ENCODE results near the gene TENT4B. TPM values are rescaled to one million over a fixed set of nuclear protein-coding genes. Genes with fewer than 3 reads are reported as not detected.

The TENT4B gene
- total and polyA plus RNA-seq, 2 experiments from 2014 or later = 7.7 to 14.8 TPM

DNA sequence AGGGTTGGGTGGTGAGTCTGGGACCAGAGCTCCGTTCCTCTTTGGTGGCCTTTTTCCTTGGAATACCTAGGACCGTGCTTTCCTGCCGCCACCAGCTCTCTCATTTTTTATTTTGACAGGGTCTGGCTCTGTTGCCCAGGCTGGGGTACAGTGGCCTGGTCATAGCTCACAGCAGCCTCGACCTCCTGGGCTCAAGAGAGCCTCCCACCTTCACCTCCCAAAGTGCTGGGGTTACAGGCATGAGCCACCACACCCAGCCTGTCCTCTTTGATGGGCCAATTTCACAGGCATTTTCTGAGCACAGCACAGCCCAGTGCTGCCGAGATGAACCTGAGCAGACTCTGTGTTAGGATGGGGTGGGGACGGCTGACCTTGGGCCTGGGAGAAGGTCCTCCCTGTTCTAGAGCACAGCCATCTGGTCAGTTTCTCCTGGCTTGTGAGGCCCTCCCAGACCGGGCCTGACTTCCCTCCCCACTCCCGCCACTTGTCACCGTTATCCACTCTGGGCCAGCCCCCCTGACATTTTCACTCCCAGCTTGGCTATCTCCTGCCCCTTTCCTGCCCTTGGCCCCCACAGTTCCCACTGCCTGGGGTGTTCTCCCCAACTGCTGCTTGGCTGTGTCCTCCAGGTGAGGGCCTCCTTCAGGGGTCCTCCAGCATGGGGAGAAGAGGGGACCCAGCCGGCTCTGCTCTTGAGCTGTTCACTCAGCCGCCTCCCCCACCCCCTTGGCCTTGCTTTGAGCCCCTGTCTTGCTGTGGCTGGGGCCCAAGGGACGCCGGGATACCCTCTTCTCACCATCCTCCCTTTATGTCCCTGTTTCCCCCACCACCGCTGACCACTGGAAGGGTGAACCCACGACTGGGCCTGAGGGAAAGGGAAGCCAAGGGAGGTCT lies 118.3 kb downstream of the TENT4B start:
- Histone ChIP-seq H4K20me1 (ENCODE audit: insufficient read depth, poor library complexity, severe bottlenecking) (no peaks in the 10 kb centered on the region), H3K27ac (no peak overlapping the region), H3K36me3 (replicated peaks; ENCODE audit: insufficient read depth, low read depth) (no peaks in the 10 kb centered on the region), H2AFZ (no peak overlapping the region), H3K9me3 (ENCODE audit: low read depth) (no peaks in the 10 kb centered on the region), H3K27me3 (no peaks in the 10 kb centered on the region), H3K4me3 (no peak overlapping the region), H3K4me1 (ENCODE audit: insufficient read depth) (peaks cover 9% of the 10 kb centered on the region), H3K79me2 (no peaks in the 10 kb centered on the region), H3K4me2 (no peak overlapping the region), H3K9me2 (replicated peaks; ENCODE audit: insufficient read depth) (no peaks in the 10 kb centered on the region)
- TF ChIP-seq EZH2phosphoT487 (IDR thresholded peaks at IDR 0.05; ENCODE audit: low read depth, severe bottlenecking, unreplicated experiment) (no peak), CTCF (IDR thresholded peaks at IDR 0.05; ENCODE audit: poor library complexity) (no peak), EZH2 (IDR thresholded peaks at IDR 0.05; ENCODE audit: borderline replicate concordance) (no peak)
- WGBS (ENCODE audit: low lambda C conversion rate, missing lambda C conversion rate) = 85% methylated on average over 15 of the region's 15 CpGs
- DNase-seq (ENCODE audit: low spot score) = no peak

DNA sequence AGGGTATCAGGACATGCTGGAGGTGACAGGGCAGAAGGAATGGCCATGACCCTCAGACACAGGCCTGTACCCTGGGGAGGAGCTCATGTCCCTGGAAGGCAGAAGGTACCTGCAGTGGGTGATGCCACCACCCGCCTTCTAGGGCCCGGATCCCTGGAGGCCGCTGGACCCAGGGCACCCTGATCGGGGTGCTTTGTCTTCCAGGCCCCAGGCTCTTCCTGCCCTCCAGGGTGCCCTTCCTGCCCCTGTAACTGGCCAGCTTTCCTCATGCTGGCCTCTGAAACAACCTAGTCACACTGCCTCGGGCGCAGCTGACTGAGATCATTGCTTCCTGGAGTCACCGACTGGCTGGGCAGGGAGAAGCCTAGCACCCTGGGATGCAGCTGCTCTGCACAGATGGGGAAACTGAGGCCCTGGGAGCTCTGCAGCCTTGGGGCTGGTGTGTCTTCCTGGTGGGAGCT lies 119.0 kb downstream of the TENT4B start:
- WGBS (ENCODE audit: low lambda C conversion rate, missing lambda C conversion rate) = 89% methylated on average over 7 of the region's 7 CpGs
- no peaks in the 10 kb centered on the region for H3K79me2 ChIP-seq
- no peak for TF ChIP-seq CTCF (IDR thresholded peaks at IDR 0.05; ENCODE audit: poor library complexity)
- no peak for TF ChIP-seq EZH2phosphoT487 (IDR thresholded peaks at IDR 0.05; ENCODE audit: low read depth, severe bottlenecking, unreplicated experiment)
- TF ChIP-seq EZH2 (IDR thresholded peaks at IDR 0.05; ENCODE audit: borderline replicate concordance) = no peak

GRCh38 chr16:50272687-50273381 lies 119.7 kb downstream of the TENT4B start:
- no peaks in the 10 kb centered on the region for H3K9me3 ChIP-seq (ENCODE audit: low read depth)
- no peak overlapping the region for H3K4me2 ChIP-seq
- no peaks in the 10 kb centered on the region for H3K9me2 ChIP-seq (replicated peaks; ENCODE audit: insufficient read depth)
- no peak for TF ChIP-seq EZH2 (IDR thresholded peaks at IDR 0.05; ENCODE audit: borderline replicate concordance)
- no peak for TF ChIP-seq EZH2phosphoT487 (IDR thresholded peaks at IDR 0.05; ENCODE audit: low read depth, severe bottlenecking, unreplicated experiment)
- TF ChIP-seq CTCF (IDR thresholded peaks at IDR 0.05; ENCODE audit: poor library complexity) = no peak
- H4K20me1 ChIP-seq (ENCODE audit: insufficient read depth, poor library complexity, severe bottlenecking) = no peaks in the 10 kb centered on the region
- H3K79me2 ChIP-seq = no peaks in the 10 kb centered on the region
- WGBS (ENCODE audit: low lambda C conversion rate, missing lambda C conversion rate) = 91% methylated on average over 5 of the region's 5 CpGs
- no peaks in the 10 kb centered on the region for H3K27me3 ChIP-seq
- no peak overlapping the region for H3K4me3 ChIP-seq
- H3K27ac ChIP-seq = no peak overlapping the region
- H2AFZ ChIP-seq = no peak overlapping the region
- H3K36me3 ChIP-seq (replicated peaks; ENCODE audit: insufficient read depth, low read depth) = no peaks in the 10 kb centered on the region
- DNase-seq (ENCODE audit: low spot score) = no peak
- no peaks in the 10 kb centered on the region for H3K4me1 ChIP-seq (ENCODE audit: insufficient read depth)

More for the DNA sequence above, 119.0 kb downstream of the TENT4B start:
- H4K20me1 ChIP-seq (ENCODE audit: insufficient read depth, poor library complexity, severe bottlenecking) = no peaks in the 10 kb centered on the region
- no peaks in the 10 kb centered on the region for H3K9me3 ChIP-seq (ENCODE audit: low read depth)
- no peak overlapping the region for H3K4me3 ChIP-seq
- H3K27ac ChIP-seq = no peak overlapping the region
- no peak overlapping the region for H3K4me2 ChIP-seq
- H3K9me2 ChIP-seq (replicated peaks; ENCODE audit: insufficient read depth) = no peaks in the 10 kb centered on the region
- DNase-seq (ENCODE audit: low spot score) = no peak
- no peaks in the 10 kb centered on the region for H3K36me3 ChIP-seq (replicated peaks; ENCODE audit: insufficient read depth, low read depth)
- no peaks in the 10 kb centered on the region for H3K27me3 ChIP-seq
- peaks cover 2% of the 10 kb centered on the region for H3K4me1 ChIP-seq (ENCODE audit: insufficient read depth)
- no peak overlapping the region for H2AFZ ChIP-seq

Measured in hepatocyte (in vitro differentiated cells).